ENCODE measurements around the gene NCOA3. TPM values are rescaled to one million over a fixed set of nuclear protein-coding genes. Genes with fewer than 3 reads are reported as not detected.

The NCOA3 gene
- total RNA-seq, 1 experiment from 2014 or later, result 23.3 TPM

- Histone ChIP-seq H3K9ac (ENCODE audit: extremely low read depth, insufficient read length, low read length) (no peak overlapping the region), H3K4ac (ENCODE audit: low read depth, low read length) (no peak overlapping the region), H3K9me3 (ENCODE audit: control insufficient read depth, low read depth, low read length) (no peaks in the 10 kb centered on the region), H2BK20ac (ENCODE audit: low read depth, low read length, poor library complexity, severe bottlenecking) (no peak overlapping the region), H2BK5ac (ENCODE audit: insufficient read length, low read length) (no peak overlapping the region), H2AK5ac (ENCODE audit: insufficient read length, low read length) (no peak overlapping the region), H3K14ac (ENCODE audit: insufficient read depth, low read length) (no peak overlapping the region), H2BK120ac (ENCODE audit: low read depth, low read length, poor library complexity, severe bottlenecking) (no peak overlapping the region), H2AFZ (ENCODE audit: low read length) (no peak overlapping the region), H3K18ac (ENCODE audit: insufficient read length, low read depth, low read length) (no peak overlapping the region), H4K5ac (ENCODE audit: insufficient read length, low read depth, low read length) (no peak overlapping the region), H3K23ac (ENCODE audit: insufficient read length, low read depth, low read length) (no peak overlapping the region), H3K79me2 (ENCODE audit: insufficient read depth, low read length) (no peaks in the 10 kb centered on the region; the same call in 1 of the 2 replicates), H3K27me3 (ENCODE audit: insufficient read depth, low read length) (no peaks in the 10 kb centered on the region), H4K20me1 (ENCODE audit: control insufficient read depth, insufficient read depth, insufficient read length) (no peaks in the 10 kb centered on the region), H2BK15ac (ENCODE audit: low read depth, low read length) (no peak overlapping the region), H3K23me2 (ENCODE audit: insufficient read length, low read depth, low read length, poor library complexity, severe bottlenecking) (no peaks in the 10 kb centered on the region), H3K4me1 (ENCODE audit: insufficient read depth, low read length) (no peaks in the 10 kb centered on the region), H3K56ac (ENCODE audit: insufficient read length, low read depth, low read length) (no peak overlapping the region), H3K4me2 (ENCODE audit: insufficient read depth, insufficient read length, low read length) (no peak overlapping the region), H3K79me1 (ENCODE audit: insufficient read depth, low read depth, low read length, poor library complexity, severe bottlenecking) (peaks cover 6% of the 10 kb centered on the region), H4K8ac (replicated peaks; ENCODE audit: insufficient read length, low read depth, low read length) (no peak overlapping the region), H4K91ac (ENCODE audit: insufficient read length, low read depth, low read length) (no peak overlapping the region), H3K27ac (ENCODE audit: insufficient read length, low read depth, low read length) (no peak overlapping the region), H3T11ph (ENCODE audit: low read length) (no peak overlapping the region), H2BK12ac (ENCODE audit: insufficient read length, low read depth, low read length) (no peak overlapping the region)
- TF ChIP-seq CTCF (conservative IDR thresholded peaks at IDR 0.05), result no peak
- no peak for DNase-seq
- H3K36me3 Mint-ChIP-seq (ENCODE audit: insufficient read depth in 1 of 3, low read depth in 3 of 3), result peaks cover 4 to 26% (median 8%) of the 10 kb centered on the region in 3 experiments; a peak in 5 of 7 replicates
- H3K9me3 Mint-ChIP-seq, result no peaks in the 10 kb centered on the region; a peak in 1 of 5 replicates
- peaks cover 1% of the 10 kb centered on the region; the same call in 1 of the 2 replicates for H3K27me3 Mint-ChIP-seq (ENCODE audit: low read depth)
- no peak overlapping the region for H3K4me3 Mint-ChIP-seq
- no peak overlapping the region for H3K27ac Mint-ChIP-seq
- H3K4me1 Mint-ChIP-seq, result peaks cover 12 to 14% of the 10 kb centered on the region in 2 experiments; a peak in 3 of 4 replicates
Measured at GRCh38 chr20:47597090-47597489, 95.4 kb downstream of the NCOA3 start.

Measured in H9 (cell line).